ENCODE data around the gene AFP. TPM values are rescaled to one million over a fixed set of nuclear protein-coding genes. Genes with fewer than 3 reads are reported as not detected.

Gene AFP
- total and polyA plus RNA-seq, 2 of the 13 experiments (the other 11 are each of a cell fraction or from before 2014, with no cell fraction given) = 9,434 to 13,105 TPM

GRCh38 chr4:73487233-73487632, 51.2 kb downstream of the AFP start (continued):
- TF ChIP-seq NFAT5 (CRISPR knock-in tag; IDR thresholded peaks at IDR 0.05) = no peak
- no peak for TF ChIP-seq ETV5 (CRISPR knock-in tag; IDR thresholded peaks at IDR 0.05; ENCODE audit: borderline replicate concordance)
- no peak for TF ChIP-seq ZBTB14 (CRISPR knock-in tag; IDR thresholded peaks at IDR 0.05)
- TF ChIP-seq ZFP82 (CRISPR knock-in tag; IDR thresholded peaks at IDR 0.05; ENCODE audit: borderline replicate concordance) = no peak
- TF ChIP-seq BRD4 (CRISPR knock-in tag; IDR thresholded peaks at IDR 0.05) = no peak
- TF ChIP-seq, protein P1, sequence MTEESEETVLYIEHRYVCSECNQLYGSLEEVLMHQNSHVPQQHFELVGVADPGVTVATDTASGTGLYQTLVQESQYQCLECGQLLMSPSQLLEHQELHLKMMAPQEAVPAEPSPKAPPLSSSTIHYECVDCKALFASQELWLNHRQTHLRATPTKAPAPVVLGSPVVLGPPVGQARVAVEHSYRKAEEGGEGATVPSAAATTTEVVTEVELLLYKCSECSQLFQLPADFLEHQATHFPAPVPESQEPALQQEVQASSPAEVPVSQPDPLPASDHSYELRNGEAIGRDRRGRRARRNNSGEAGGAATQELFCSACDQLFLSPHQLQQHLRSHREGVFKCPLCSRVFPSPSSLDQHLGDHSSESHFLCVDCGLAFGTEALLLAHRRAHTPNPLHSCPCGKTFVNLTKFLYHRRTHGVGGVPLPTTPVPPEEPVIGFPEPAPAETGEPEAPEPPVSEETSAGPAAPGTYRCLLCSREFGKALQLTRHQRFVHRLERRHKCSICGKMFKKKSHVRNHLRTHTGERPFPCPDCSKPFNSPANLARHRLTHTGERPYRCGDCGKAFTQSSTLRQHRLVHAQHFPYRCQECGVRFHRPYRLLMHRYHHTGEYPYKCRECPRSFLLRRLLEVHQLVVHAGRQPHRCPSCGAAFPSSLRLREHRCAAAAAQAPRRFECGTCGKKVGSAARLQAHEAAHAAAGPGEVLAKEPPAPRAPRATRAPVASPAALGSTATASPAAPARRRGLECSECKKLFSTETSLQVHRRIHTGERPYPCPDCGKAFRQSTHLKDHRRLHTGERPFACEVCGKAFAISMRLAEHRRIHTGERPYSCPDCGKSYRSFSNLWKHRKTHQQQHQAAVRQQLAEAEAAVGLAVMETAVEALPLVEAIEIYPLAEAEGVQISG (CRISPR knock-in tag; IDR thresholded peaks at IDR 0.05) = no peak
- no peak for TF ChIP-seq HNF4A (CRISPR knock-in tag; IDR thresholded peaks at IDR 0.05)
- no peak for TF ChIP-seq ZNF841 (CRISPR knock-in tag; IDR thresholded peaks at IDR 0.05; ENCODE audit: borderline replicate concordance)
- TF ChIP-seq MYC (CRISPR knock-in tag; IDR thresholded peaks at IDR 0.05; ENCODE audit: borderline replicate concordance) = no peak
- no peak for TF ChIP-seq ZNF496 (CRISPR knock-in tag; IDR thresholded peaks at IDR 0.05; ENCODE audit: insufficient replicate concordance)
- no peak for TF ChIP-seq MAFK (conservative IDR thresholded peaks at IDR 0.05 in 1 of 2, IDR thresholded peaks at IDR 0.05 in 1 of 2; ENCODE audit: low read length in 2 of 2)
- TF ChIP-seq ZNF33B (CRISPR knock-in tag; IDR thresholded peaks at IDR 0.05) = no peak
- TF ChIP-seq ZNF460 (CRISPR knock-in tag; IDR thresholded peaks at IDR 0.05; ENCODE audit: borderline replicate concordance) = no peak
